GM19238 (cell line): ENCODE measurements around the gene NHSL1.
"Not testable (repeated sequence)": the region's sequence is repeated elsewhere in the genome, so short reads cannot be mapped to it uniquely, and the experiment has no call there.

Experiments used
- DNase-seq: peaks from one replicate; pipeline ENCODE4 v3.0.0; 2011; ENCODE audit warnings: low spot score; ENCODE audit not compliant: insufficient read length

The NHSL1 gene

GRCh38 chr6:138427701-138428100 lies 71.6 kb downstream of the NHSL1 start:
- no peak for DNase-seq

GRCh38 chr6:138426500-138427123 lies 72.7 kb downstream of the NHSL1 start:
- no peak for DNase-seq

GRCh38 chr6:138425256-138425655 lies 74.0 kb downstream of the NHSL1 start:
- DNase-seq, result not testable (repeated sequence)

GRCh38 chr6:138424004-138424904 lies 75.0 kb downstream of the NHSL1 start:
- no peak for DNase-seq

- DNase-seq, result no peak
Observed at GRCh38 chr6:138422861-138423260, 76.4 kb downstream of the NHSL1 start.

- DNase-seq, result no peak
Observed at GRCh38 chr6:138421608-138422007, 77.7 kb downstream of the NHSL1 start.

- DNase-seq, result no peak
Observed at GRCh38 chr6:138421089-138421488, 78.2 kb downstream of the NHSL1 start.

GRCh38 chr6:138420356-138420755 lies 78.9 kb downstream of the NHSL1 start:
- DNase-seq, result no peak

GRCh38 chr6:138419766-138420165 lies 79.5 kb downstream of the NHSL1 start:
- no peak for DNase-seq

GRCh38 chr6:138418118-138418742 lies 81.1 kb downstream of the NHSL1 start:
- DNase-seq, result no peak

- DNase-seq, result no peak
Observed at GRCh38 chr6:138417493-138418117, 81.7 kb downstream of the NHSL1 start.

- no peak for DNase-seq
Observed at GRCh38 chr6:138416206-138416605, 83.1 kb downstream of the NHSL1 start.

GRCh38 chr6:138415125-138415524 lies 84.2 kb downstream of the NHSL1 start:
- DNase-seq, result no peak

- DNase-seq, result no peak
Observed at GRCh38 chr6:138410972-138411880, 88.1 kb downstream of the NHSL1 start.

- no peak for DNase-seq
Observed at GRCh38 chr6:138410048-138410735, 89.1 kb downstream of the NHSL1 start.

GRCh38 chr6:138406443-138406842 lies 92.9 kb downstream of the NHSL1 start:
- DNase-seq, result no peak

- no peak for DNase-seq
Observed at GRCh38 chr6:138405816-138406413, 93.4 kb downstream of the NHSL1 start.

GRCh38 chr6:138404666-138405337 lies 94.5 kb downstream of the NHSL1 start:
- DNase-seq, result no peak
